Adrenal gland (tissue), 12 donors: Measurements from ENCODE around the gene FHIT. TPM values are rescaled to one million over a fixed set of nuclear protein-coding genes. Genes with fewer than 3 reads are reported as not detected.

Experiments used
- DNase-seq, 7 donors: peaks; one replicate each; pipeline ENCODE4 v3.0.0-alpha.2; 2019 to 2020
- H3K27ac ChIP-seq, 5 donors: fragments of 200-600 bp; sonication (generic) in 4 of 5; 1 replicate in 3 of 5; 2 replicates in 2 of 5; pipeline versions ENCODE4 v1.5.1 to v1.8.0; 2016 to 2020; ENCODE audit warnings: mild to moderate bottlenecking in 1 of 5
- H3K27me3 ChIP-seq: fragments of 200-600 bp; 2 replicates; pipeline ENCODE4 v1.8.0; 2021
- H3K36me3 ChIP-seq, 2 donors: fragments of 200-600 bp; replicated peaks in 1 of 2; 1 replicate in 1 of 2; 2 replicates in 1 of 2; pipeline versions ENCODE4 v1.5.1 to v1.8.0; 2018 to 2022
- H3K4me1 ChIP-seq, 2 donors: fragments of 200-600 bp; replicated peaks in 1 of 2; 1 replicate in 1 of 2; 2 replicates in 1 of 2; pipeline versions ENCODE4 v1.5.1 to v1.8.0; 2018 to 2021
- H3K4me3 ChIP-seq, 4 donors: fragments of 200-600 bp; sonication (generic) in 3 of 4; one replicate each; pipeline ENCODE4 v1.5.1; 2016 to 2018
- H3K9me3 ChIP-seq, 3 donors: fragments of 200-600 bp; sonication (generic) in 1 of 3; replicated peaks in 1 of 3; 1 replicate in 2 of 3; 2 replicates in 1 of 3; pipeline versions ENCODE4 v1.5.1 to v1.8.0; 2016 to 2021
- POLR2A ChIP-seq, 2 donors: fragments of 450-650 bp; IDR thresholded peaks; one replicate each; pipeline ENCODE4 v1.6.1; 2017; ENCODE audit warnings: antibody characterized with exemption in 2 of 2, mild to moderate bottlenecking in 2 of 2, moderate library complexity in 1 of 2
- WGBS, 4 donors: extraction: QIAGEN DNeasy Blood & Tissue Kit in 2 of 4; methylation state at CpG; one replicate each; pipeline versions ENCODE4 v1.1.5 to v1.1.7; 2013 to 2017; 5-methylcytosine and 5-hydroxymethylcytosine counted together
- intact Hi-C, 2 donors: fragments of 100-400 bp; cut with DNase I; formaldehyde crosslinking; loops; one replicate each; pipeline versions ENCODE4 v1.14.1 to v1.15.0; 2022 to 2023
- polyA plus RNA-seq, 3 donors: library from polyadenylated mRNA; stranded (reverse); fragments of 200-250 nt in 2 of 3; fragments of 350-450 nt in 1 of 3; fragmentation: Illumina TruSeq in 1 of 3; extraction: RNeasy Lipid Tissue Mini Kit (QIAGEN cat#74804) in 1 of 3; gene quantifications; one replicate each; pipeline ENCODE4 v1.2.3, GENCODE V29; 2013 to 2014
- total RNA-seq, 9 donors: library from RNA; depleted of rRNA in 4 of 9; stranded (reverse); fragments of >200 nt in 4 of 9; fragments of 120-200 nt in 1 of 9; fragmentation: NEBNext Ultra II Directional in 1 of 9; extraction: Animal tissue kit (Norgen Biotek cat#: 25700) in 1 of 9; gene quantifications; one replicate each; pipeline versions ENCODE4 v1.1.0 to v1.2.4, GENCODE V29; 2013 to 2023
- TF ChIP-seq, protein P1 (sequence below), 6 experiments: fragments of 450-650 bp in 4 of 6; fragments of 200-600 bp in 2 of 6; sonication (generic) in 1 of 6; IDR thresholded peaks; 1 replicate in 5 of 6; 2 replicates in 1 of 6; pipeline versions ENCODE4 v1.5.1 to v1.8.0; 2016 to 2021; ENCODE audit warnings: antibody characterized with exemption in 6 of 6, mild to moderate bottlenecking in 2 of 6, moderate library complexity in 1 of 6
- donor health status: healthy with polysubstance abuse.
- donor health status: Bipolar disorder and iron deficiency.
- donor health status: DM: yes; HTN: yes; CAD: no.
- donor health status: DM: no; HTN: no; CAD: no.
- donor health status: DM: no; HTN: no; CAD: no.
- donor health status: DM: yes; HTN: yes; CAD: no.

FHIT gene
- total and polyA plus RNA-seq, 12 donors = 14.1 to 43.9 (median 28.8) TPM

GRCh38 chr3:59793976-59794375 lies 1457.3 kb downstream of the FHIT start:
- H3K27ac ChIP-seq = no peak overlapping the region
- no peaks in the 10 kb centered on the region for H3K27me3 ChIP-seq
- intact Hi-C loops = no loop called here
- H3K4me3 ChIP-seq = no peak overlapping the region
- H3K36me3 ChIP-seq = no peaks in the 10 kb centered on the region
- no peak for TF ChIP-seq POLR2A (IDR thresholded peaks at IDR 0.05)
- TF ChIP-seq, protein P1, sequence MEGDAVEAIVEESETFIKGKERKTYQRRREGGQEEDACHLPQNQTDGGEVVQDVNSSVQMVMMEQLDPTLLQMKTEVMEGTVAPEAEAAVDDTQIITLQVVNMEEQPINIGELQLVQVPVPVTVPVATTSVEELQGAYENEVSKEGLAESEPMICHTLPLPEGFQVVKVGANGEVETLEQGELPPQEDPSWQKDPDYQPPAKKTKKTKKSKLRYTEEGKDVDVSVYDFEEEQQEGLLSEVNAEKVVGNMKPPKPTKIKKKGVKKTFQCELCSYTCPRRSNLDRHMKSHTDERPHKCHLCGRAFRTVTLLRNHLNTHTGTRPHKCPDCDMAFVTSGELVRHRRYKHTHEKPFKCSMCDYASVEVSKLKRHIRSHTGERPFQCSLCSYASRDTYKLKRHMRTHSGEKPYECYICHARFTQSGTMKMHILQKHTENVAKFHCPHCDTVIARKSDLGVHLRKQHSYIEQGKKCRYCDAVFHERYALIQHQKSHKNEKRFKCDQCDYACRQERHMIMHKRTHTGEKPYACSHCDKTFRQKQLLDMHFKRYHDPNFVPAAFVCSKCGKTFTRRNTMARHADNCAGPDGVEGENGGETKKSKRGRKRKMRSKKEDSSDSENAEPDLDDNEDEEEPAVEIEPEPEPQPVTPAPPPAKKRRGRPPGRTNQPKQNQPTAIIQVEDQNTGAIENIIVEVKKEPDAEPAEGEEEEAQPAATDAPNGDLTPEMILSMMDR (IDR thresholded peaks at IDR 0.05) = no peak
- H3K4me1 ChIP-seq = no peaks in the 10 kb centered on the region
- no peak for DNase-seq
- WGBS, 4 donors = 80 to 96% (median 91%) methylated on average over 12 of the region's 12 CpGs
- no peaks in the 10 kb centered on the region for H3K9me3 ChIP-seq

- TF ChIP-seq, protein P1 (IDR thresholded peaks at IDR 0.05) = no peak
- no peak for TF ChIP-seq POLR2A (IDR thresholded peaks at IDR 0.05)
- H3K9me3 ChIP-seq = no peaks in the 10 kb centered on the region
- H3K27ac ChIP-seq = no peak overlapping the region
- intact Hi-C loops = no loop called here
- H3K36me3 ChIP-seq = no peaks in the 10 kb centered on the region
- no peak overlapping the region for H3K4me3 ChIP-seq
- no peaks in the 10 kb centered on the region for H3K27me3 ChIP-seq
- 59 to 100% (median 88%) methylated on average over 3 of the region's 3 CpGs for WGBS, 4 donors
- H3K4me1 ChIP-seq = no peaks in the 10 kb centered on the region
- no peak for DNase-seq
Observed at GRCh38 chr3:59791774-59792308, 1459.4 kb downstream of the FHIT start.

DNA sequence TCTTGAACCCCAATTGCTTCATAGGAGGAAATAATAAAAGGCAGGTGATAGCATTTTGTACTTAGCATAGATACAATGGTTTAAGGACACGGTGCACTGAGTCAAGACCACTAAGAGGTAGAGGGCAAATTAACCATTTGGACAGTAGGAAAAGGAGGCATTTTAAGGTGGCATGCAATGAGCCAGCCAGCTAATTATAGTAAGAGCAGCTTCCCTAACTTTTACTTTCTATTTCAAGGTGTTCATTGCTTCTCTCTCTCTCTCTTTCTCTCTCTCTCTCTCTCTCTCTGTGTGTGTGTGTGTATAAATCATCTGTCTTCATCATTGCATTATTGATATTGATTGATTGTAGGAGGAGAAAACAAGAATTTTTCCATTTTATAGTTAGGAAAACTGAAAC lies 1461.0 kb downstream of the FHIT start:
- Histone ChIP-seq H3K27ac (no peak overlapping the region), H3K4me1 (no peaks in the 10 kb centered on the region), H3K4me3 (no peak overlapping the region), H3K36me3 (no peaks in the 10 kb centered on the region), H3K9me3 (no peaks in the 10 kb centered on the region), H3K27me3 (no peaks in the 10 kb centered on the region)
- DNase-seq = no peak
- TF ChIP-seq, protein P1 (IDR thresholded peaks at IDR 0.05) = no peak
- TF ChIP-seq POLR2A (IDR thresholded peaks at IDR 0.05) = no peak
- 76 to 92% (median 90%) methylated on average over 1 of the region's 1 CpG for WGBS, 4 donors
- intact Hi-C loops = no loop called here

DNA sequence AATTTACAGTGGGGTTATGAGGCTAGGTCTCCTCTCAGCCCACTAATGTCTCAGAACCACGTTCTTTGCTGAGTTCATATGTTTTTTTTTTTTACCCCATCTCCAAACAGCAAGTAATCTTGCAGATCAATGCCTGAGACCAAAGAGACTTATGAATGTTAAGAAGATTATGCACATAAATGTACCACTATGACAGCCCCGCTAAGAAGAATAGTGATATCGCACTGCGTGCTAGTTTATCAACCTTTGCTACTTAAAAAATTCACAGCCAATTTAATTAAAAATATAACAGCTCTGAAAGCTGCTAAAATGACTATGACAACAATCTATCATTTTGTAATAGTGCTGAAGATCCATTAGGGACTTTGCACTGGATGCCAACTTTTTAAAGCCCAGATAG lies 1462.5 kb downstream of the FHIT start:
- no peaks in the 10 kb centered on the region for H3K27me3 ChIP-seq
- H3K4me1 ChIP-seq = no peaks in the 10 kb centered on the region
- TF ChIP-seq POLR2A (IDR thresholded peaks at IDR 0.05) = no peak
- TF ChIP-seq, protein P1 (IDR thresholded peaks at IDR 0.05) = no peak
- intact Hi-C loops = no loop called here
- 91 to 96% (median 95%) methylated on average over 4 of the region's 4 CpGs for WGBS, 4 donors
- H3K36me3 ChIP-seq = no peaks in the 10 kb centered on the region
- no peak overlapping the region for H3K27ac ChIP-seq
- H3K4me3 ChIP-seq = no peak overlapping the region
- no peaks in the 10 kb centered on the region for H3K9me3 ChIP-seq
- no peak for DNase-seq
